CD4-positive, alpha-beta T cell treated with Interleukin-6 at 100 ng/mL for 8 hours (primary cell): ENCODE results near the gene L3MBTL2.

Experiments used
- DNase-seq: peaks from one replicate; pipeline ENCODE4 v3.0.0-alpha.2; 2020; ENCODE audit warnings: mixed read lengths, low spot score

L3MBTL2 gene

DNA sequence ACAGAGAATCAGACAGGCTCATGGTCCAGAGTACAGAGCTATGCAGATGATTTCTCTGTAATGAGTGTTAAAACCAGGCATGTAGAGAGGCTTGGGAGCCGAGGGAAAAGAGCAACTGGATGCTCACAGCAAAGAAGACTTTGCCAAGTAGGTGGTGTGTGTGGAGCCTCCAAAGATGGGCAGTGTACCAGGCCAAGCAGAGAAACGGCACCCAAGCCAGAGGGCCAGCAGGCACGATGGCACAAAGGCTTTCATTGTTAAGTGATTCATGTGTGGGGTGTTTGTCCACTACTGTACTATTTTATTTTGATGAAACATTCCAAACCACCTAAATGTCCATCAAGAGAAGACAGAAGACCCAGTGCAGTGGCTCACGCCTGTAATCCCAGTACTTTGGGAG, 69.7 kb downstream of the L3MBTL2 start:
- DNase-seq = no peak

DNA sequence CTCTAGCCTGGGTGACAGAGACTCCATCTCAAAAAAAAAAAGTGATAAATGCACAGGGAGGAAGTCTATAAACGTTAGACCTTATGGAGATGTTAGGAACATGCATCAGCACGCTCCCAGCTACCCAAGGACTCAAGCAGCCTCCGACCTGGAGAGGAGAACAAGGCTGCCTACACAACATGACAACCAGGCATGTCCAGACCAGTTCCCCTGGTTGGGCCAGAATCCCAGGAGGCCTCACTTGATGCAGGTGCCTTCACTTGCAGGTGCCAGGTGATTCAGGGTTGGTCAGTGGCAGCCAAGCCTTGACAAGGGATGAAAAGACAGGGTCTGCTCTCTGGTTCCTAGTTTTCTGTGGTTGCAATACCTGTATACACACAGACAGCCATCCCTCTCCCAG, 75.0 kb downstream of the L3MBTL2 start:
- DNase-seq = no peak

- no peak for DNase-seq
These were observed 75.7 kb downstream of the L3MBTL2 start for GRCh38 chr22:41280854-41281253.
